Glutamatergic neuron (in vitro differentiated cells): Measurements from ENCODE around the gene MACROD2. TPM values are rescaled to one million over a fixed set of nuclear protein-coding genes. Genes with fewer than 3 reads are reported as not detected.

ENCODE experiments used
- DNase-seq: peaks from one replicate; pipeline ENCODE4 v3.0.0; 2022
- H3K27ac Mint-ChIP-seq: one replicate; pipeline ENCODE4 v1.8.0; 2020; ENCODE audit warnings: mild to moderate bottlenecking, mixed read lengths, inconsistent platforms; ENCODE audit not compliant: unreplicated experiment
- H3K27me3 Mint-ChIP-seq: one replicate; pipeline ENCODE4 v1.8.0; 2020; ENCODE audit warnings: mild to moderate bottlenecking, moderate library complexity, mixed read lengths, inconsistent platforms; ENCODE audit not compliant: unreplicated experiment
- H3K36me3 Mint-ChIP-seq: one replicate; pipeline ENCODE4 v1.8.0; 2020; ENCODE audit warnings: mild to moderate bottlenecking, mixed read lengths, inconsistent platforms; ENCODE audit not compliant: unreplicated experiment
- H3K4me1 Mint-ChIP-seq: one replicate; pipeline ENCODE4 v1.8.0; 2020; ENCODE audit warnings: mild to moderate bottlenecking, low read depth, mixed read lengths, inconsistent platforms; ENCODE audit not compliant: unreplicated experiment
- H3K4me3 Mint-ChIP-seq: one replicate; pipeline ENCODE4 v1.8.0; 2020; ENCODE audit warnings: mild to moderate bottlenecking, mixed read lengths, inconsistent platforms; ENCODE audit not compliant: unreplicated experiment
- H3K9me3 Mint-ChIP-seq: one replicate; pipeline ENCODE4 v1.8.0; 2020; ENCODE audit warnings: mild to moderate bottlenecking, moderate library complexity, mixed read lengths, inconsistent platforms; ENCODE audit not compliant: unreplicated experiment
- total RNA-seq: library from RNA; stranded (reverse); fragmentation: NEBNext Ultra II Directional; extraction: Animal tissue kit (Norgen Biotek cat#: 25700); gene quantifications from one replicate; pipeline ENCODE4 v1.2.1, GENCODE V29; 2021; ENCODE audit not compliant: unreplicated experiment
- TF ChIP-seq, protein P1 (sequence below): fragments of 200-600 bp; sonication (generic); IDR thresholded peaks from one replicate; pipeline ENCODE4 v1.5.0; 2021; ENCODE audit not compliant: partially characterized antibody, unreplicated experiment

Gene MACROD2
- total RNA-seq, 1 donor from 2014 or later: 8.7 TPM

DNA sequence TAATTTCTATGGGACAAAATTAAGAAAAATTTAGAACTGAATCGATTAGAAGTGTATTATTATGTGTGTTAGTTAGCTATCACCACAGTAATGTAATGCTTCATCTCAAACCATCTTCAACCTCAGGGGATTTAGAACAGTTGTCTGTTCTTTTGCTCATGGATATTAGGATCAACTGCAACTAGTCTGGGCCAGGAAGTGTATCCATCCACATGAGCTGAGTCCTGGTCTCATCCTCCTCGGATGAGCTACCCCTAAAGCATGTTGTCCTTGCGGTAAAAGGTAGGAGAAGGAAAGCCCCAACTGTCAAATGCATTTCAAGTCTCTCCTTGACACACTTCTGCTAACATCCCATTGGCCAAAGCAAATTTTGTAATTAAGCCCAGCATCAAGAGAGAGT lies 2040.3 kb downstream of the MACROD2 start:
- Mint-ChIP-seq H3K27ac (no peak overlapping the region), H3K27me3 (no peaks in the 10 kb centered on the region), H3K4me3 (no peak overlapping the region), H3K4me1 (peaks cover under 1% of the 10 kb centered on the region), H3K36me3 (no peaks in the 10 kb centered on the region), H3K9me3 (no peaks in the 10 kb centered on the region)
- DNase-seq: no peak
- TF ChIP-seq, protein P1, sequence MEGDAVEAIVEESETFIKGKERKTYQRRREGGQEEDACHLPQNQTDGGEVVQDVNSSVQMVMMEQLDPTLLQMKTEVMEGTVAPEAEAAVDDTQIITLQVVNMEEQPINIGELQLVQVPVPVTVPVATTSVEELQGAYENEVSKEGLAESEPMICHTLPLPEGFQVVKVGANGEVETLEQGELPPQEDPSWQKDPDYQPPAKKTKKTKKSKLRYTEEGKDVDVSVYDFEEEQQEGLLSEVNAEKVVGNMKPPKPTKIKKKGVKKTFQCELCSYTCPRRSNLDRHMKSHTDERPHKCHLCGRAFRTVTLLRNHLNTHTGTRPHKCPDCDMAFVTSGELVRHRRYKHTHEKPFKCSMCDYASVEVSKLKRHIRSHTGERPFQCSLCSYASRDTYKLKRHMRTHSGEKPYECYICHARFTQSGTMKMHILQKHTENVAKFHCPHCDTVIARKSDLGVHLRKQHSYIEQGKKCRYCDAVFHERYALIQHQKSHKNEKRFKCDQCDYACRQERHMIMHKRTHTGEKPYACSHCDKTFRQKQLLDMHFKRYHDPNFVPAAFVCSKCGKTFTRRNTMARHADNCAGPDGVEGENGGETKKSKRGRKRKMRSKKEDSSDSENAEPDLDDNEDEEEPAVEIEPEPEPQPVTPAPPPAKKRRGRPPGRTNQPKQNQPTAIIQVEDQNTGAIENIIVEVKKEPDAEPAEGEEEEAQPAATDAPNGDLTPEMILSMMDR: no peak

DNA sequence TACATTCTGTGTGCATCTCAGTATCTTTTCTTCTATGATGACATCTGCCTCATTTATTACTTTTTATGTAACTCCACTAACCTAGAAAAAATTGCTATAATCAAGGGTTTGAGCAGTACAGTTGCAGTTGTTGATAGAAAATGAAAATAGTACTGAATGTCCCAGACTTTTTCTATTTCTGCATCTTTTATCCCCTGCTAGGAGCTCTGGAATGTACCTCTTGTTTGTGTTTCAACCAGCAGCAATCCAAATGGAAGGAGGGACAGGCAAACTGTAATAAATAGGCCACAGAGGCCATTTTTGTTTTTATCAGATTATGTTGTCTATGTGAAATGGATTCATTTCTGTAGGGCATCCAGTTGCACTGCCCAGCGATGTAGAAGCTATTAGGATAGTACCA lies 2041.0 kb downstream of the MACROD2 start:
- H3K4me3 Mint-ChIP-seq: no peak overlapping the region
- H3K27ac Mint-ChIP-seq: no peak overlapping the region
- no peaks in the 10 kb centered on the region for H3K9me3 Mint-ChIP-seq
- no peaks in the 10 kb centered on the region for H3K4me1 Mint-ChIP-seq
- TF ChIP-seq, protein P1: no peak
- no peaks in the 10 kb centered on the region for H3K36me3 Mint-ChIP-seq
- H3K27me3 Mint-ChIP-seq: no peaks in the 10 kb centered on the region
- DNase-seq: no peak

DNA sequence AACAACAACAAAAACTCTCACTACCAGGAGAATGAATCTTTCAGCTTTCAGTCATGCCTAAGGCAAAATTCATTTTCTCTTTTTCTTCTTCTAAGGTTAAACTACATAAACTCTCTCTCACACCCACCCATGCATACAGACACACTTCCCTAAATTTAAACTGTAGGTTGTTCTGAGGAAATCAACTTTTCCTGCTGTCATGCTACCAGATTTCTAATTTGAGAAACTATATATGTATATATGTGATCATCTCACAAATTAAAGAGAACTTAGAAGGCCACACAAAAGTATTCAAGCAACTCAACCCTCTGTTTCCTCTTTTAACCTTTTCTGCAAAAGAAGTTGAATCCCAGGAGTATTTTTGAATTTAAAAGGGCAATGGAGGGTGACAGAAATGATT lies 2045.4 kb downstream of the MACROD2 start:
- Mint-ChIP-seq H3K4me1 (no peaks in the 10 kb centered on the region), H3K4me3 (no peak overlapping the region), H3K27ac (no peak overlapping the region), H3K27me3 (no peaks in the 10 kb centered on the region), H3K9me3 (no peaks in the 10 kb centered on the region), H3K36me3 (no peaks in the 10 kb centered on the region)
- DNase-seq: no peak
- TF ChIP-seq, protein P1: no peak

- Mint-ChIP-seq H3K4me3 (no peak overlapping the region), H3K4me1 (no peaks in the 10 kb centered on the region), H3K9me3 (no peaks in the 10 kb centered on the region), H3K36me3 (no peaks in the 10 kb centered on the region), H3K27me3 (no peaks in the 10 kb centered on the region), H3K27ac (no peak overlapping the region)
- TF ChIP-seq, protein P1: no peak
- no peak for DNase-seq
These were observed 2047.4 kb downstream of the MACROD2 start for GRCh38 chr20:16042731-16043130.

DNA sequence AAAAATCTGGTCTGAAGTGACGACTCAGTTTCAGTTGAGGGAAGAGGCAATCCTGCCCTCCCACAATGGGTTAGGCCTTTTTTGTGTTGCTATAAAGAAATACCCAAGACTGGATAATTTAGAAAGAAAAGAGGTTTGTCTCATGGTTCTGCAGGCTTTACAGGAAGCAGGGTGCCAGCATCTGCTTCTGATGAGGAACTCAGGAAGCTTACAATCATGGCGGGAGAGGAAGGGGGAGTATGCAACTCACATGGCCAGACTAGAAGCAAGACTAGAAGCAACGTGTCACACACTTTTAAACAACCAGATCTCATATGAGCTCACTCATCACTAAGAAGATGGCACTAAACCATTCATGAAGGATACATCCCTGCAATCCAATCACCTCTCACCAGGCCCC lies 2048.6 kb downstream of the MACROD2 start:
- Mint-ChIP-seq H3K4me1 (no peaks in the 10 kb centered on the region), H3K27ac (no peak overlapping the region), H3K36me3 (no peaks in the 10 kb centered on the region), H3K9me3 (no peaks in the 10 kb centered on the region), H3K27me3 (no peaks in the 10 kb centered on the region), H3K4me3 (no peak overlapping the region)
- no peak for DNase-seq
- TF ChIP-seq, protein P1: no peak
